K562 (cell line): Measurements from ENCODE around the gene NBPF11. TPM values are rescaled to one million over a fixed set of nuclear protein-coding genes. Genes with fewer than 3 reads are reported as not detected.
A peak's percentile ranks its signal among the peaks of the same experiment; 100 is the strongest.

Source experiments
- ATAC-seq: fragments of 200-7000 bp; cut with Tn5 transposase; 3 replicates; pipeline ENCODE4 v1.9.1; 2020; ENCODE audit warnings: moderate library complexity
- BruUV-seq: library from RNA; stranded (reverse); fragments of 400-500 nt; replicated peaks from 2 replicates; lab custom pipeline; 2021; lab: Mats Ljungman, UMichigan
- CTCF ChIA-PET: fragments of 300-600 bp; formaldehyde crosslinking; extraction: SDS; loops from one replicate; lab custom pipeline; 2021; ENCODE audit warnings: low intra/inter-chr PET ratio; lab: Yijun Ruan, JAX
- POLR2A ChIA-PET: fragments of 300-600, 350-650 bp; sonication (Branson Sonifier 250); formaldehyde crosslinking; extraction: SDS; loops from one replicate; lab custom pipeline; 2021; ENCODE audit warnings: antibody characterized with exemption, inconsistent platforms; lab: Yijun Ruan, JAX
- DNase-seq, 4 experiments: peaks; one replicate each; pipeline versions ENCODE4 v3.0.0 to v3.0.0-alpha.2; 2011 to 2018; ENCODE audit warnings: low spot score in 3 of 4, mixed read lengths in 3 of 4; ENCODE audit errors: extremely low read depth in 1 of 4
- FAIRE-seq: peaks from 2 replicates; lab custom pipeline; 2011; peaks lifted over from hg19 to GRCh38; lab: Jason Lieb, UNC
- H2AFZ ChIP-seq: 2 replicates; pipeline ENCODE4 v1.6.0; 2011; ENCODE audit warnings: low read depth, low read length, control low read depth, inconsistent platforms
- H3K27ac ChIP-seq: fragments of 200-600 bp; 3 replicates; pipeline ENCODE4 v1.8.0; 2011; ENCODE audit warnings: low read depth, mild to moderate bottlenecking, control low read depth, inconsistent platforms, low read length, moderate library complexity, mixed read lengths; ENCODE audit errors: extremely low read depth
- H3K27me3 ChIP-seq, 2 experiments: fragments of 300-600 bp in 1 of 2; 2 replicates in 1 of 2; 3 replicates in 1 of 2; pipeline versions ENCODE4 v1.6.0 to v1.8.0; 2011; ENCODE audit warnings: inconsistent platforms in 2 of 2, low read length in 2 of 2, mild to moderate bottlenecking in 1 of 2, mixed read lengths in 1 of 2, moderate library complexity in 1 of 2; ENCODE audit not compliant: control insufficient read depth in 2 of 2, insufficient read depth in 2 of 2
- H3K36me3 ChIP-seq: fragments of 300-600 bp; 3 replicates; pipeline ENCODE4 v1.8.0; 2011; ENCODE audit warnings: mild to moderate bottlenecking, low read length, inconsistent platforms; ENCODE audit not compliant: control insufficient read depth, insufficient read depth
- H3K4me1 ChIP-seq, 2 experiments: fragments of 200-600 bp in 1 of 2; replicated peaks in 1 of 2; 2 replicates in 1 of 2; 3 replicates in 1 of 2; pipeline versions ENCODE4 v1.5.1 to v1.8.0; 2011; ENCODE audit warnings: inconsistent platforms in 2 of 2, low read length in 2 of 2, mild to moderate bottlenecking in 1 of 2, mixed read lengths in 1 of 2, moderate library complexity in 1 of 2; ENCODE audit not compliant: control insufficient read depth in 2 of 2, insufficient read depth in 2 of 2
- H3K4me2 ChIP-seq: 2 replicates; pipeline ENCODE4 v1.6.1; 2011; ENCODE audit warnings: low read length, control low read depth, inconsistent platforms, mixed read lengths; ENCODE audit not compliant: insufficient read depth
- H3K4me3 ChIP-seq: fragments of 200-600 bp; sonication (generic), shearing (Covaris generic); 2 replicates; pipeline ENCODE4 v1.5.1; 2016; ENCODE audit warnings: control low read depth, inconsistent platforms
- H3K79me2 ChIP-seq: fragments of 200-600 bp; 3 replicates; pipeline ENCODE4 v1.8.0; 2011; ENCODE audit warnings: low read length, inconsistent platforms; ENCODE audit not compliant: control insufficient read depth, insufficient read depth
- H3K9ac ChIP-seq, 2 experiments: 2 replicates each; pipeline versions ENCODE4 v1.6.0 to v1.6.1; 2011; ENCODE audit warnings: low read depth in 2 of 2, low read length in 2 of 2, control low read depth in 1 of 2, inconsistent platforms in 1 of 2, mild to moderate bottlenecking in 1 of 2, mixed read lengths in 1 of 2; ENCODE audit not compliant: insufficient read depth in 1 of 2
- H3K9me1 ChIP-seq: one replicate; pipeline ENCODE4 v1.6.0; 2011; ENCODE audit warnings: inconsistent platforms, mild to moderate bottlenecking, low read length, moderate library complexity; ENCODE audit not compliant: control insufficient read depth, insufficient read depth
- H3K9me3 ChIP-seq: replicated peaks from 2 replicates; pipeline ENCODE4 v1.5.1; 2011; ENCODE audit warnings: low read depth, low read length, inconsistent platforms; ENCODE audit not compliant: control insufficient read depth, insufficient read depth
- H4K20me1 ChIP-seq: replicated peaks from 2 replicates; pipeline ENCODE4 v1.6.1; 2011; ENCODE audit warnings: low read length, inconsistent platforms, mixed read lengths; ENCODE audit not compliant: control insufficient read depth, insufficient read depth
- POLR2G ChIP-seq: fragments of 200-400 bp; formaldehyde crosslinking; IDR thresholded peaks from 2 replicates; pipeline ENCODE4 v1.6.1; 2017; ENCODE audit warnings: low read depth, mild to moderate bottlenecking, antibody characterized with exemption, low read length, moderate library complexity
- RBFOX2 ChIP-seq: fragments of 200-400 bp; formaldehyde crosslinking; IDR thresholded peaks from 2 replicates; pipeline ENCODE4 v1.6.1; 2017; ENCODE audit warnings: low read depth, mild to moderate bottlenecking, low read length, moderate library complexity
- RNF2 ChIP-seq: sonication (generic); IDR thresholded peaks from 2 replicates; pipeline ENCODE4 v1.6.1; 2016
- SUPT5H ChIP-seq: fragments of 450-650 bp; IDR thresholded peaks from 2 replicates; pipeline ENCODE4 v1.6.1; 2016
- WGBS: fragments of 100-300 bp; shearing (Covaris generic); methylation state at CpG from one replicate; pipeline ENCODE4 v1.1.6; 2016; ENCODE audit warnings: low coverage, mixed read lengths; ENCODE audit not compliant: insufficient coverage; ENCODE audit errors: missing lambda C conversion rate; 5-methylcytosine and 5-hydroxymethylcytosine counted together
- in situ Hi-C: fragments of 300-500 bp; cut with MboI; formaldehyde crosslinking; loops from 4 replicates; pipeline ENCODE4 v1.15.0; 2018; ENCODE audit warnings: inconsistent platforms, mixed read lengths
- intact Hi-C: fragments of 100-400 bp; cut with micrococcal nuclease; formaldehyde crosslinking; loops from 2 replicates; pipeline ENCODE4 v1.14.2; 2022
- polyA plus RNA-seq, 8 experiments: library from polyadenylated mRNA; depleted of rRNA in 4 of 8; stranded (reverse) in 5 of 8; unstranded in 3 of 8; fragments of >200 nt; fragmentation: Nextera tagmentation in 2 of 8; fragmentation: Illumina TruSeq in 1 of 8; extraction: Ambion mirVana in 2 of 8; extraction: Trizol in 1 of 8; gene quantifications; 2 replicates each; pipeline versions ENCODE4 v1.2.1 to v1.2.3, GENCODE V29; 2011 to 2014; ENCODE audit warnings: inconsistent platforms in 1 of 8, missing spikeins in 1 of 8
- total RNA-seq, 7 experiments: library from RNA; depleted of rRNA in 6 of 7; stranded (reverse); fragments of >200 nt in 6 of 7; fragmentation: Illumina TruSeq in 2 of 7; extraction: Trizol in 2 of 7; gene quantifications; 2 replicates each; pipeline versions ENCODE4 v1.2.1 to v1.2.3, GENCODE V29; 2011 to 2021; ENCODE audit warnings: low replicate concordance in 1 of 7
- TF ChIP-seq, protein P1 (sequence below), 2 experiments: IDR thresholded peaks; 2 replicates each; pipeline ENCODE4 v1.6.1; 2011; ENCODE audit warnings: borderline replicate concordance in 1 of 2, control low read depth in 1 of 2, low read depth in 1 of 2, low read length in 1 of 2, mild to moderate bottlenecking in 1 of 2, mixed read lengths in 1 of 2, moderate library complexity in 1 of 2; ENCODE audit not compliant: insufficient read depth in 1 of 2, insufficient read length in 1 of 2, poor library complexity in 1 of 2, severe bottlenecking in 1 of 2; ENCODE audit errors: extremely low read depth in 1 of 2
- TF ChIP-seq, protein P2 (sequence below), 2 experiments: fragments of 450-650 bp in 1 of 2; IDR thresholded peaks; 2 replicates each; pipeline ENCODE4 v1.6.1; 2011 to 2017; ENCODE audit warnings: low read depth in 2 of 2, antibody characterized with exemption in 1 of 2, borderline replicate concordance in 1 of 2, low read length in 1 of 2, mild to moderate bottlenecking in 1 of 2, mixed read lengths in 1 of 2; ENCODE audit not compliant: control insufficient read depth in 1 of 2
- TF ChIP-seq, protein P3 (sequence below): sonication (generic); formaldehyde crosslinking; IDR thresholded peaks from 2 replicates; pipeline ENCODE4 v1.8.0; 2022; ENCODE audit warnings: missing genetic modification reagents, mild to moderate bottlenecking, borderline replicate concordance

NBPF11 gene
- total and polyA plus RNA-seq, 9 of the 15 experiments (the other 6 are each of a cell fraction or from before 2014, with no cell fraction given) = 2.8 to 17.0 (median 8.0) TPM

DNA sequence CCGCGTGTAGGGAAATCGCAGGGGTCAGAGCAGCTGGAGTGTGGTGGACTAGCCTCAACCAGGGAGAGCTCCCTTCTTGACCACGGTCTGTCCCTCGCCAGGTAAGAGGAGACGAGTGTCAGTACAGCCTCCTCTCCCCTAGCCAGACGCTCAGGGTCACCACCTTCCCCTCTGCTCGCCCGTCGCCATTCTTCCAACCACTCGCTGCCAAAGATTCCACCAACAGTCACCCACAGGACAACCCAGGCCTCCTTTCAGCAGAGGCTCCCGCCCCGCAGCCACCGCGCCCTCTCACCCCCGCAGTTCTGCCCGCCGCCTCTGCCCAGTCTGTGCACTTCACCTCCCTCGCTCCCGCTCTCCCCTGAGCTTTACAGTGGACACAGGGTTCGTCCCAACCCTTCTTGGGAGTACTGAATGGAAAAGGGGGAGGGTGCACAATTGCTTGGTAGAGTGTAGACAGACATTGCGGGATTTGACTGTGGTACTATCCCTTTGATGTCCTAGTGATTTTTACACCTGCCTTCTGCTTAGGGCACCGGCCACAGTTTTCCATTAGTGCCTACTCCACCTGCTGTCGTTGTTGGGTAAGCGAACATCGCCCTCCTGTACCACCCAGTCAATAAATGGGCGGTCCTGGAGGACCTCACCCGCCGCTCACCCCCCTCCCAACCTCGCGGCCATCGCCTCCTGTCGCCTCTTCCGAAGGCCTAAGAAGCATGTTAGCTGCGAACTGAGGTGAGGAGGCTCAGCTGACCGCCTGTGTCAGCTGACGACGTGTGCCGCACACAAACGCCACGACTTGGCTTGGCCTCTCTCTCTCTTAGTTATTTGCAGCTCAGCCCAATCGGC is 9.2 kb upstream of the NBPF11 start:
- ATAC-seq = no peak
- H3K9me3 ChIP-seq = peaks cover 2% of the 10 kb centered on the region; the same call in 1 of the 2 replicates
- no peaks in the 10 kb centered on the region for H4K20me1 ChIP-seq
- H3K4me1 ChIP-seq = peaks cover 3 to 28% of the 10 kb centered on the region in 2 experiments; a peak in 3 of 5 replicates
- no peak overlapping the region for H2AFZ ChIP-seq
- POLR2A ChIA-PET = no interaction called here
- intact Hi-C loops = no loop called here
- TF ChIP-seq, protein P1, sequence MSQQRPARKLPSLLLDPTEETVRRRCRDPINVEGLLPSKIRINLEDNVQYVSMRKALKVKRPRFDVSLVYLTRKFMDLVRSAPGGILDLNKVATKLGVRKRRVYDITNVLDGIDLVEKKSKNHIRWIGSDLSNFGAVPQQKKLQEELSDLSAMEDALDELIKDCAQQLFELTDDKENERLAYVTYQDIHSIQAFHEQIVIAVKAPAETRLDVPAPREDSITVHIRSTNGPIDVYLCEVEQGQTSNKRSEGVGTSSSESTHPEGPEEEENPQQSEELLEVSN (IDR thresholded peaks at IDR 0.05; ENCODE audit: borderline replicate concordance in 1 of 2, extremely low read depth in 1 of 2, insufficient read depth in 1 of 2, insufficient read length in 1 of 2, low read depth in 1 of 2, low read length in 1 of 2, poor library complexity in 1 of 2, severe bottlenecking in 1 of 2) = peak in 1 of 2 experiments; percentile 7
- TF ChIP-seq SUPT5H (0 out of 2 replicates have a peak, but pooled peaks have one; percentile 21), POLR2G (peak; percentile 47), RNF2 (no peak), RBFOX2 (peak; percentile 40; the same call in 1 of the 2 replicates)
- TF ChIP-seq, protein P2, sequence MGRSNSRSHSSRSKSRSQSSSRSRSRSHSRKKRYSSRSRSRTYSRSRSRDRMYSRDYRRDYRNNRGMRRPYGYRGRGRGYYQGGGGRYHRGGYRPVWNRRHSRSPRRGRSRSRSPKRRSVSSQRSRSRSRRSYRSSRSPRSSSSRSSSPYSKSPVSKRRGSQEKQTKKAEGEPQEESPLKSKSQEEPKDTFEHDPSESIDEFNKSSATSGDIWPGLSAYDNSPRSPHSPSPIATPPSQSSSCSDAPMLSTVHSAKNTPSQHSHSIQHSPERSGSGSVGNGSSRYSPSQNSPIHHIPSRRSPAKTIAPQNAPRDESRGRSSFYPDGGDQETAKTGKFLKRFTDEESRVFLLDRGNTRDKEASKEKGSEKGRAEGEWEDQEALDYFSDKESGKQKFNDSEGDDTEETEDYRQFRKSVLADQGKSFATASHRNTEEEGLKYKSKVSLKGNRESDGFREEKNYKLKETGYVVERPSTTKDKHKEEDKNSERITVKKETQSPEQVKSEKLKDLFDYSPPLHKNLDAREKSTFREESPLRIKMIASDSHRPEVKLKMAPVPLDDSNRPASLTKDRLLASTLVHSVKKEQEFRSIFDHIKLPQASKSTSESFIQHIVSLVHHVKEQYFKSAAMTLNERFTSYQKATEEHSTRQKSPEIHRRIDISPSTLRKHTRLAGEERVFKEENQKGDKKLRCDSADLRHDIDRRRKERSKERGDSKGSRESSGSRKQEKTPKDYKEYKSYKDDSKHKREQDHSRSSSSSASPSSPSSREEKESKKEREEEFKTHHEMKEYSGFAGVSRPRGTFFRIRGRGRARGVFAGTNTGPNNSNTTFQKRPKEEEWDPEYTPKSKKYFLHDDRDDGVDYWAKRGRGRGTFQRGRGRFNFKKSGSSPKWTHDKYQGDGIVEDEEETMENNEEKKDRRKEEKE (IDR thresholded peaks at IDR 0.05; ENCODE audit: borderline replicate concordance in 1 of 2, control insufficient read depth in 1 of 2, low read depth in 2 of 2, low read length in 1 of 2) = no peak
- TF ChIP-seq, protein P3, sequence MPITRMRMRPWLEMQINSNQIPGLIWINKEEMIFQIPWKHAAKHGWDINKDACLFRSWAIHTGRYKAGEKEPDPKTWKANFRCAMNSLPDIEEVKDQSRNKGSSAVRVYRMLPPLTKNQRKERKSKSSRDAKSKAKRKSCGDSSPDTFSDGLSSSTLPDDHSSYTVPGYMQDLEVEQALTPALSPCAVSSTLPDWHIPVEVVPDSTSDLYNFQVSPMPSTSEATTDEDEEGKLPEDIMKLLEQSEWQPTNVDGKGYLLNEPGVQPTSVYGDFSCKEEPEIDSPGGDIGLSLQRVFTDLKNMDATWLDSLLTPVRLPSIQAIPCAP (CRISPR knock-in tag) = no peak
- H3K79me2 ChIP-seq = peaks cover 28% of the 10 kb centered on the region
- no peak overlapping the region for H3K4me3 ChIP-seq
- no TSS peak for BruUV-seq
- peaks cover 34% of the 10 kb centered on the region for H3K36me3 ChIP-seq
- no peak for DNase-seq
- H3K9me1 ChIP-seq = no peaks in the 10 kb centered on the region
- no peak overlapping the region for H3K27ac ChIP-seq
- CTCF ChIA-PET = no interaction called here
- in situ Hi-C loops = loop anchor here (10.0 kb wide), 1 partner anchor 84 kb away; no protein-coding TSS in a partner anchor
- no peak for FAIRE-seq
- H3K9ac ChIP-seq = no peak overlapping the region
- H3K27me3 ChIP-seq = no peaks in the 10 kb centered on the region
- H3K4me2 ChIP-seq = no peak overlapping the region
- 96% methylated on average over 12 of the region's 42 CpGs for WGBS
